VCaP (cell line): Measurements from ENCODE around the gene CMTM6.
A peak's percentile ranks its signal among the peaks of the same experiment; 100 is the strongest.

ENCODE experiments used
- H3K27ac ChIP-seq: fragments of 450-650 bp; 2 replicates; pipeline ENCODE4 v1.5.1; 2017
- TF ChIP-seq, protein P1 (sequence below): fragments of 450-650 bp; conservative IDR thresholded peaks from 2 replicates; pipeline ENCODE4 v1.5.1; 2017; ENCODE audit warnings: mild to moderate bottlenecking, moderate library complexity

CMTM6 gene

GRCh38 chr3:32447865-32448400 is 54.7 kb downstream of the CMTM6 start:
- TF ChIP-seq, protein P1, sequence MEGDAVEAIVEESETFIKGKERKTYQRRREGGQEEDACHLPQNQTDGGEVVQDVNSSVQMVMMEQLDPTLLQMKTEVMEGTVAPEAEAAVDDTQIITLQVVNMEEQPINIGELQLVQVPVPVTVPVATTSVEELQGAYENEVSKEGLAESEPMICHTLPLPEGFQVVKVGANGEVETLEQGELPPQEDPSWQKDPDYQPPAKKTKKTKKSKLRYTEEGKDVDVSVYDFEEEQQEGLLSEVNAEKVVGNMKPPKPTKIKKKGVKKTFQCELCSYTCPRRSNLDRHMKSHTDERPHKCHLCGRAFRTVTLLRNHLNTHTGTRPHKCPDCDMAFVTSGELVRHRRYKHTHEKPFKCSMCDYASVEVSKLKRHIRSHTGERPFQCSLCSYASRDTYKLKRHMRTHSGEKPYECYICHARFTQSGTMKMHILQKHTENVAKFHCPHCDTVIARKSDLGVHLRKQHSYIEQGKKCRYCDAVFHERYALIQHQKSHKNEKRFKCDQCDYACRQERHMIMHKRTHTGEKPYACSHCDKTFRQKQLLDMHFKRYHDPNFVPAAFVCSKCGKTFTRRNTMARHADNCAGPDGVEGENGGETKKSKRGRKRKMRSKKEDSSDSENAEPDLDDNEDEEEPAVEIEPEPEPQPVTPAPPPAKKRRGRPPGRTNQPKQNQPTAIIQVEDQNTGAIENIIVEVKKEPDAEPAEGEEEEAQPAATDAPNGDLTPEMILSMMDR = no peak
- H3K27ac ChIP-seq = no peak overlapping the region

GRCh38 chr3:32443478-32443877 is 59.2 kb downstream of the CMTM6 start:
- TF ChIP-seq, protein P1 = no peak
- H3K27ac ChIP-seq = no peak overlapping the region

GRCh38 chr3:32442766-32443165 is 59.9 kb downstream of the CMTM6 start:
- no peak overlapping the region for H3K27ac ChIP-seq
- TF ChIP-seq, protein P1 = no peak

GRCh38 chr3:32440611-32441350 is 61.9 kb downstream of the CMTM6 start:
- TF ChIP-seq, protein P1 = no peak
- no peak overlapping the region for H3K27ac ChIP-seq

DNA sequence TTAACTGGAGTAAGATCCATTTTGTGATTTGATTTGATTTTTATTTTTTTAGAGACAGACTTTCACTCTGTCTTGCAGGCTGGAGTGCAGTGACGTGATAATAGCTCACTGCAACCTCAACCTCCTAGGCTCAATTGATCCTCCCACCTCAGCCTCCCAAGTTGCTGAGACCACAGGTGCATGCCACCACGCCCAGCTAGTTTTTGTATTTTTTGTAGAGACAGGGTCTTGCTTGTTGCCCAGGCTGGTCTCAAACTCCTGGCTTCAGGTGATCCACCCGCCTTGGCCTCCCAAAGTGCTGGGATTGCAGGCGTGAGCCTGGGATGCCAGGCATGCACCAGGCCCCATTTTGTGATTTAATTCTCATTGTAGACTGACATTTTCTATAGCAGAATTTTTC is 63.2 kb downstream of the CMTM6 start:
- peak overlapping the region; percentile 75 for H3K27ac ChIP-seq

DNA sequence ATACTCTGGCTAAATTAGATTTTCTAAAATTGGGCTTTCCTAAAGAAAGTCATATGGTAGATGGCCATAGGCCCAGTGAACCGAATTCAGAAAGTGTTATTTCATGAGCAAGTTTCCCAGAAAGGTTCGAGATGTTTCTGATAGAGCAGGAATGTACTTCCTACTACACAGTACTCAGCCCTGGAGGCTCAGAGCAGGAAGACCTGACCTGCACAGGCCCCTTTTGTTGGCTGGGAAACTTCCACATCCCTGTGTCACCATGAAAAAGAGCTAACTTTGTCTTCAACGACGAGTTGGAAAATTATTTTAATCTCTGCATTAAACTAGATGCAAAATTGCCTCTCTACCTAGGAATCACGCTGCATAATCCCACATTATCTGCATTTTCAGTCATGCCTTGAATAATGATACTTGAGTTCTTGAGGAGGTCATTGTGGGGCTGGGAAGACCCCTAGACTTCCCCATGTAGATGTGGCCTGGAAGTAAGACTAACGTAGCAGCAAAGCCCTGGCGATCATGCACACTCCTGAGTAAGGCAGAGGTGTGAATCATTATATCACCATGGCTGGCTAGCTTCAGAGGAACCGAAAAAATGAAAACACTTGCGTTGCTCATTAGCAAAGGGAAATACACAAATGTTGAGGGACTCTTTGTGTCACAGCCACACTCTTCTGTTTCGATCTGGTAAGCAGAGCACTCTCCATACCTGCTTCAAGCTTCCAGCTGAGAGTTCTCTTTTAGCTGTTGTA is 63.9 kb downstream of the CMTM6 start:
- H3K27ac ChIP-seq = peak overlapping the region; percentile 75
- TF ChIP-seq, protein P1 = no peak

GRCh38 chr3:32437896-32438295 is 64.8 kb downstream of the CMTM6 start:
- H3K27ac ChIP-seq = peak overlapping the region; percentile 75

More at GRCh38 chr3:32437896-32438295, 64.8 kb downstream of the CMTM6 start:
- TF ChIP-seq, protein P1 = no peak
